ENCODE data around the gene IFIT2.

Gene IFIT2

GRCh38 chr10:89332123-89332633, 30.3 kb downstream of the IFIT2 start:
- peaks cover 85% of the 10 kb centered on the region for H3K4me1 ChIP-seq (ENCODE audit: low read depth, poor library complexity, severe bottlenecking)
- no peak for TF ChIP-seq CTCF (conservative IDR thresholded peaks at IDR 0.05; ENCODE audit: low read depth, low read length)
- no peaks in the 10 kb centered on the region for H4K20me1 ChIP-seq (ENCODE audit: insufficient read depth)
- peak overlapping the region; percentile 49 for H3K4me2 ChIP-seq
- peak overlapping the region; percentile 58; the same call in 1 of the 2 replicates for H3K9ac ChIP-seq
- no peaks in the 10 kb centered on the region for H3K27me3 ChIP-seq (ENCODE audit: insufficient read depth, low read depth)
- H3K4me3 ChIP-seq (IDR thresholded peaks at IDR 0.05; ENCODE audit: insufficient read depth, low read depth, low read length): no peak overlapping the region
- peak overlapping the region; percentile 95 for H3K27ac ChIP-seq
- no peak overlapping the region for H2AFZ ChIP-seq (ENCODE audit: low read depth)
- no peaks in the 10 kb centered on the region for H3K79me2 ChIP-seq (ENCODE audit: insufficient read depth, low read depth)
- H3K36me3 ChIP-seq (ENCODE audit: insufficient read depth): no peaks in the 10 kb centered on the region

DNA sequence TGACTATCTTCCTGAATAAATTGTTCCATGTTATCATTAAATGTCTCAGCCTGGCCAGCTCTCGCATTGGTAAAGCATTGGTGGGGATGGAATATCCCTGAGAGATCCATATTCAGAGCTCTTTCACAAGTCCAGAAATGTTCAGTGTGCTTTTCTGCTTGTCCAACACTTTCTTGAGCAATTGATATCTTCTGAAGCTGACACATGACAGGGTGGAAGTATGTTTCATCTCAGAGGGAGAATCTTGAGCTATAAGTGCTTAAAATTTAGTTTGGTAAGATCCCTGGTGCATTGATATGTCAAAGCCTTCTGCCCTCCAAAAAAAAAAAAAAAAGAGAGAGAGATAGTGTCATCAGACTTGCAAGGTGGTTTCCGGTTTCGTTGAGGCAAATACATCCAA, 33.4 kb downstream of the IFIT2 start:
- Histone ChIP-seq H2AFZ (ENCODE audit: low read depth) (no peak overlapping the region), H3K4me3 (IDR thresholded peaks at IDR 0.05; ENCODE audit: insufficient read depth, low read depth, low read length) (no peak overlapping the region), H3K9ac (no peak overlapping the region), H4K20me1 (ENCODE audit: insufficient read depth) (no peaks in the 10 kb centered on the region), H3K36me3 (ENCODE audit: insufficient read depth) (no peaks in the 10 kb centered on the region), H3K27me3 (ENCODE audit: insufficient read depth, low read depth) (no peaks in the 10 kb centered on the region), H3K4me2 (peak overlapping the region; percentile 53), H3K4me1 (ENCODE audit: low read depth, poor library complexity, severe bottlenecking) (peaks cover 77% of the 10 kb centered on the region), H3K79me2 (ENCODE audit: insufficient read depth, low read depth) (no peaks in the 10 kb centered on the region), H3K27ac (peak overlapping the region; percentile 95; the same call in 1 of the 2 replicates)
- TF ChIP-seq CTCF (conservative IDR thresholded peaks at IDR 0.05; ENCODE audit: low read depth, low read length): no peak

- Histone ChIP-seq H3K9ac (no peak overlapping the region), H3K4me3 (IDR thresholded peaks at IDR 0.05; ENCODE audit: insufficient read depth, low read depth, low read length) (no peak overlapping the region), H4K20me1 (ENCODE audit: insufficient read depth) (no peaks in the 10 kb centered on the region), H3K27ac (no peak overlapping the region), H3K27me3 (ENCODE audit: insufficient read depth, low read depth) (no peaks in the 10 kb centered on the region), H3K4me1 (ENCODE audit: low read depth, poor library complexity, severe bottlenecking) (peaks cover 66% of the 10 kb centered on the region), H3K4me2 (0 out of 2 replicates have a peak overlapping the region, but pooled peaks have one; percentile 3), H3K36me3 (ENCODE audit: insufficient read depth) (no peaks in the 10 kb centered on the region), H2AFZ (ENCODE audit: low read depth) (no peak overlapping the region), H3K79me2 (ENCODE audit: insufficient read depth, low read depth) (no peaks in the 10 kb centered on the region)
- no peak for TF ChIP-seq CTCF (conservative IDR thresholded peaks at IDR 0.05; ENCODE audit: low read depth, low read length)
These were observed 34.4 kb downstream of the IFIT2 start for GRCh38 chr10:89336241-89336640.

DNA sequence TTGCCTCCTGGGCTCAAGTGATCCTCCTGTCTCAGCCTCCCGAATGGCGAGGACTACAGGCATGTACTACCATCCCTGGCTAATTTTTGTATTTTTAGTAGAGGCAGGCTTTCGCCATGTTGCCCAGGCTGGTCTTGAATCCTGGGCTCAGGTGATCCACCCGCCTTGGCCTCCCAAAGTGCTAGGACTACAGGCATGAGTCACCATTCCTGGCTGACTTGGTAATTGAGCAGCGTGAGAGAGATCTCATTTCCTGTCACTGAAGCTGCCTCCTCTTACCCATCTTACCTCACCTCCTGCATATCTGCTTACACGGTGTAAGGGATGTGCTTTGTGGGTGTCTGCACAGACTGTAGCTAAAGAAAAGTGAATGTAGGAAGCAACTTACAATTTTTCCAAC, 35.6 kb downstream of the IFIT2 start:
- no peak for TF ChIP-seq CTCF (conservative IDR thresholded peaks at IDR 0.05; ENCODE audit: low read depth, low read length)
- Histone ChIP-seq H3K9ac (no peak overlapping the region), H3K79me2 (ENCODE audit: insufficient read depth, low read depth) (no peaks in the 10 kb centered on the region), H2AFZ (ENCODE audit: low read depth) (no peak overlapping the region), H3K27me3 (ENCODE audit: insufficient read depth, low read depth) (no peaks in the 10 kb centered on the region), H3K4me2 (peak overlapping the region; percentile 15; the same call in 1 of the 2 replicates), H4K20me1 (ENCODE audit: insufficient read depth) (no peaks in the 10 kb centered on the region), H3K4me3 (IDR thresholded peaks at IDR 0.05; ENCODE audit: insufficient read depth, low read depth, low read length) (no peak overlapping the region), H3K4me1 (ENCODE audit: low read depth, poor library complexity, severe bottlenecking) (peaks cover 54% of the 10 kb centered on the region), H3K36me3 (ENCODE audit: insufficient read depth) (no peaks in the 10 kb centered on the region), H3K27ac (no peak overlapping the region)
